ENCODE measurements around the gene LRAT.
A peak's percentile ranks its signal among the peaks of the same experiment; 100 is the strongest.

LRAT gene

DNA sequence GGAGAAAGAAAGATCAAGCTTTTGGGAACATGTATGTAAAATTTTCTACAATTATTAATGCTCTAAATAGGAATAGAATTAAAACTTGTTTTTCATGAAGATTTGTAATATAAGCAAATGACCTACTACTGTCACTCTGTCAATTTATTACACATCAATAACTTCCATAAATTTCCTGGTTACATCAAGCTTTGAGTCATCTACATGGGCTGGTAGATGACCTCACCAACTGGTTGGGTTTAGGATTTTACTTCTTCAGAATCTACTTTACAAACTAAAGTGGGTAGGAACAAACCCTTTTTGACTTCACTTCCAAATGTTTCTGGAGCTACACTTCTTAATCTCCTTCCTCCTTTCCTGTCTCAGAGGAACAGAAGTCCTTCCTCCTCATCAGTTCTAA, 12.0 kb upstream of the LRAT start:
- Histone ChIP-seq H3K27me3 (ENCODE audit: insufficient read depth, low read length) (no peaks in the 10 kb centered on the region), H3K4me3 (ENCODE audit: low read length) (no peak overlapping the region), H3K9ac (ENCODE audit: low read depth, low read length) (no peak overlapping the region), H3K27ac (ENCODE audit: low read length) (no peak overlapping the region), H3K4me1 (ENCODE audit: insufficient read depth, low read length) (no peaks in the 10 kb centered on the region), H3K36me3 (ENCODE audit: insufficient read depth, low read depth, low read length) (no peaks in the 10 kb centered on the region), H3K9me3 (ENCODE audit: insufficient read depth, low read depth, low read length) (no peaks in the 10 kb centered on the region)

DNA sequence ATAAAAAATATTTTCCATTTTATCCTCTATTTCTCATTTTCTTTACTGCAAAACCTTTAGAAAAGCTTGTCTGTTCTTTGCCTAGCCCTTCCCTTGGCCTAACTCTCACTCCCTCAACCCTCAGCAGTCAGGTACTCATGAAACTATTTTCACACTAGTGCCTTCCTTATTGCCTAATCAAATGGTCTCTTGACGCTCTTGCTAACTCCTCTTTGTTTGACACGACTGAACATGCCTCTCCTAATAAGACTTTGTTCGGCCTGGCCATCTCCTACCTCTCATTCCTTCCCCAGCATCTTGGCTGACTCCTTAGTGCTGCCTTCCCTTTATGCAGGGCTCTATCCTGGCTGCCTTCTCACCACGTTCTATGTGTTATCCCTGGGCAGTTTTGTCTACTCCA, 11.1 kb upstream of the LRAT start:
- Histone ChIP-seq H3K9ac (ENCODE audit: low read depth, low read length) (no peak overlapping the region), H3K4me1 (ENCODE audit: insufficient read depth, low read length) (no peaks in the 10 kb centered on the region), H3K4me3 (ENCODE audit: low read length) (no peak overlapping the region), H3K36me3 (ENCODE audit: insufficient read depth, low read depth, low read length) (no peaks in the 10 kb centered on the region), H3K27ac (ENCODE audit: low read length) (no peak overlapping the region), H3K27me3 (ENCODE audit: insufficient read depth, low read length) (no peaks in the 10 kb centered on the region), H3K9me3 (ENCODE audit: insufficient read depth, low read depth, low read length) (no peaks in the 10 kb centered on the region)

DNA sequence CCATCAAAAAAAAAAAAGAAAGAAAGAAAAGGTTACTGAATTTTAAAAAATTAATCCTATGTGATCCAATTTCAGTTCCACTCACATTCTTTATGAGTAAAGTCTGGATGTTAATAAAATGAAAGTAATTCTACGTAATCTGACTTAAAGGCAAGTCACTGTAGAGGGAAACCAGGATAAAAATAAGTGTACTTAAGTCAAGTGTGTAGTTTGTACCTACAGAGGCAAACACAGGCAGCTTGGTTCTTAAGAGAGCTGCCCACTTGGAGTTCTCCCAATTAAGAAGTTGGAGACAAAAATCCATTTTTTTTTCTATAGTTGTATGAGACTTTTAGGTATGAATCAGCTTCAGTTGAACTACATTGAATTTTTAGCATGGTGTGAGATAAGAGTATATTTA, 7.0 kb upstream of the LRAT start:
- Histone ChIP-seq H3K4me3 (ENCODE audit: low read length) (no peak overlapping the region), H3K27me3 (ENCODE audit: insufficient read depth, low read length) (peaks cover 26% of the 10 kb centered on the region), H3K9me3 (ENCODE audit: insufficient read depth, low read depth, low read length) (no peaks in the 10 kb centered on the region), H3K27ac (ENCODE audit: low read length) (no peak overlapping the region), H3K9ac (ENCODE audit: low read depth, low read length) (no peak overlapping the region), H3K36me3 (ENCODE audit: insufficient read depth, low read depth, low read length) (no peaks in the 10 kb centered on the region), H3K4me1 (ENCODE audit: insufficient read depth, low read length) (peaks cover 35% of the 10 kb centered on the region; the same call in 1 of the 2 replicates)

DNA sequence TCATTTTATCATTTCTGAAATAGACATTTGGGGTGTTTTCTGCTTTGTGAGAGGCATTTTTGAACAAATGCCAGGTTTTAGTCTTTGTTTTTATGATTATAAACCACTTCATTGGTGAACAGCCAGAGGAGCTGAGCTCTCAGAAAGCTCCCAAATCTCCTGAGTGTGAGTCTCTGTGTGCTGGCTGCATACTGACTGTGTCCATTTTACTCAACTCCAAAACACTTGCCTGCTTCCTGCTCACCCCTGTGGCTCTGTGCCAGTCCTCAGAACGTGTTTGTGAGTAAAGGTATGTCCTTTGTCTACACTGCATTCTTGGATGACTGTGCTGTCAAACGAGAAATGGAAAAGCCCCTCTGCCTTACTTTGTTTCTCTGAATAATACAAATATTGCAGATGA, 5.4 kb upstream of the LRAT start:
- no peak overlapping the region for H3K27ac ChIP-seq (ENCODE audit: low read length)
- peaks cover 40% of the 10 kb centered on the region; the same call in 1 of the 2 replicates for H3K4me1 ChIP-seq (ENCODE audit: insufficient read depth, low read length)

DNA sequence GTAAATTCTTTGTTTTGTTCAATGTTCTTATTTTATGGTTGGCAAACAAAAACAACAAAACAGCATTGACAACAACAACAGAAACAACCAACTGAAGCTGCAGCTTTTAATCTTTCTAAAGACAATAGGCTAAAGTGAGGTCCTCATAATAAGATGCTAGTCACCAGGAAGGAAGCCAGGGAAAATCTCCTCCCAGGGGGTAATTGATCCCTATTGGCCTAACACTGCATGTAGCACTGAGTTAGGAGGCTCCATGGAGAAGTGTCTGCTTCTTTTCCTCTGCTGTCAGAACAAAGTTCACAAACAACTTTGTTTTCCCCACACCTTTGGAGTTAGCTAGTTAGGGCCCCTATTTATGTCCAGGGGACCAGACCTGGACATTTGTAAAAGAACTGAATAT, 4.7 kb upstream of the LRAT start:
- no peaks in the 10 kb centered on the region for H3K36me3 ChIP-seq (ENCODE audit: insufficient read depth, low read depth, low read length)
- peaks cover 48% of the 10 kb centered on the region for H3K27me3 ChIP-seq (ENCODE audit: insufficient read depth, low read length)
- peaks cover 40% of the 10 kb centered on the region; the same call in 1 of the 2 replicates for H3K4me1 ChIP-seq (ENCODE audit: insufficient read depth, low read length)
- H3K9ac ChIP-seq (ENCODE audit: low read depth, low read length) = no peak overlapping the region
- no peak overlapping the region for H3K27ac ChIP-seq (ENCODE audit: low read length)
- H3K9me3 ChIP-seq (ENCODE audit: insufficient read depth, low read depth, low read length) = no peaks in the 10 kb centered on the region
- H3K4me3 ChIP-seq (ENCODE audit: low read length) = peak overlapping the region; percentile 10; the same call in 1 of the 2 replicates

More for the DNA sequence above, 5.4 kb upstream of the LRAT start:
- Histone ChIP-seq H3K27me3 (ENCODE audit: insufficient read depth, low read length) (peaks cover 41% of the 10 kb centered on the region), H3K9me3 (ENCODE audit: insufficient read depth, low read depth, low read length) (no peaks in the 10 kb centered on the region), H3K36me3 (ENCODE audit: insufficient read depth, low read depth, low read length) (no peaks in the 10 kb centered on the region), H3K9ac (ENCODE audit: low read depth, low read length) (no peak overlapping the region), H3K4me3 (ENCODE audit: low read length) (no peak overlapping the region; the same call in 1 of the 2 replicates)

DNA sequence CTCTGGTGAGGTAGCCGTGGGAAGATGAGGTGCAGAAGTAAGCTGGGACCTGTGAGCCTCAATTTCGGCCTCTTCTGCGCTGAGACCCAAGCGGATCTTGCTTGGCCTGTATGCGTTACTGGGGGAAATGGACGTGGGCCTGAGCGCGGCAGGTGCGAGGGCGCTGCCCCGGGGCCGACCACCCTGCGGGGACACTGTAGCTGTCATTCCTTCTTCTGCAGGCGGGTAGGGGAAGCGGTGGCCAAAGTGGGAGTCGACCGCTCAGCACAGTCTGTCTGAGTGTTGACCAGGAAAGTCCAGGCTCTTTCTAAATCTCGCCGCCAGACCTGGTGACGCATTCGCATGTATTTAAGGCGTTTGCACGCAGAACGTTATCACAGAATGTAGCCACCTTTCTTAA, 3.3 kb upstream of the LRAT start:
- H3K27me3 ChIP-seq (ENCODE audit: insufficient read depth, low read length) = peaks cover 62% of the 10 kb centered on the region
- H3K9ac ChIP-seq (ENCODE audit: low read depth, low read length) = no peak overlapping the region
- no peaks in the 10 kb centered on the region for H3K36me3 ChIP-seq (ENCODE audit: insufficient read depth, low read depth, low read length)
- H3K27ac ChIP-seq (ENCODE audit: low read length) = no peak overlapping the region
- H3K4me3 ChIP-seq (ENCODE audit: low read length) = peak overlapping the region; percentile 69
- no peaks in the 10 kb centered on the region for H3K9me3 ChIP-seq (ENCODE audit: insufficient read depth, low read depth, low read length)
- peaks cover 44% of the 10 kb centered on the region; the same call in 1 of the 2 replicates for H3K4me1 ChIP-seq (ENCODE audit: insufficient read depth, low read length)

DNA sequence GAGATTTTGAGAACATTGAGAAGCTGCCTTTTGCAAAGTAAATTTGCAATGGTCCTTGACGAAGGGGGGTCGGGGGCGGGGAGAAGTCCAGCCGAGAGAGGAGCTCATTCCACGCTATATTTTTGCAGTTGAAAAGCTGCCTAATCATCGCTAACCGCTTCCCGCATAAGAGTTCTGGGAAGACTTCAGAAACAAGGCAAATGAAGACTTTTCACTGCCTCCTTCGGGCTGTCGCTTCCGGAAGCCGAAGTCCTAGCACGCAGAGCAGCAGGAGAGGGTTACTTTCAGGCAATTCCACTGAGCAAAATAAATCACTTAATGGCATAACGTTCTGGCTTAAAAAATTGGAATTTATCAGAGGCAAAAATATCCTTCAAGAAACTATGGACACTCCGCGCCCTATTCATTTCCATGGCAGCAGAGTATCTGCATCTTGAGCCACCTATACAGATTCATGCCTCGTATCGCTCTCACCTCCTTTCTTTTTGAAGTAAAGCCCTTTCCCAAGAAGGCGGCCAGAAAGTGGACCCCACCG, 2.6 kb upstream of the LRAT start:
- H3K27ac ChIP-seq (ENCODE audit: low read length) = no peak overlapping the region
- peaks cover 47% of the 10 kb centered on the region; the same call in 1 of the 2 replicates for H3K4me1 ChIP-seq (ENCODE audit: insufficient read depth, low read length)
- H3K27me3 ChIP-seq (ENCODE audit: insufficient read depth, low read length) = peaks cover 69% of the 10 kb centered on the region
- no peaks in the 10 kb centered on the region for H3K36me3 ChIP-seq (ENCODE audit: insufficient read depth, low read depth, low read length)
- H3K9me3 ChIP-seq (ENCODE audit: insufficient read depth, low read depth, low read length) = no peaks in the 10 kb centered on the region
- H3K4me3 ChIP-seq (ENCODE audit: low read length) = peak overlapping the region; percentile 69
- H3K9ac ChIP-seq (ENCODE audit: low read depth, low read length) = peak overlapping the region; percentile 17; the same call in 1 of the 2 replicates

DNA sequence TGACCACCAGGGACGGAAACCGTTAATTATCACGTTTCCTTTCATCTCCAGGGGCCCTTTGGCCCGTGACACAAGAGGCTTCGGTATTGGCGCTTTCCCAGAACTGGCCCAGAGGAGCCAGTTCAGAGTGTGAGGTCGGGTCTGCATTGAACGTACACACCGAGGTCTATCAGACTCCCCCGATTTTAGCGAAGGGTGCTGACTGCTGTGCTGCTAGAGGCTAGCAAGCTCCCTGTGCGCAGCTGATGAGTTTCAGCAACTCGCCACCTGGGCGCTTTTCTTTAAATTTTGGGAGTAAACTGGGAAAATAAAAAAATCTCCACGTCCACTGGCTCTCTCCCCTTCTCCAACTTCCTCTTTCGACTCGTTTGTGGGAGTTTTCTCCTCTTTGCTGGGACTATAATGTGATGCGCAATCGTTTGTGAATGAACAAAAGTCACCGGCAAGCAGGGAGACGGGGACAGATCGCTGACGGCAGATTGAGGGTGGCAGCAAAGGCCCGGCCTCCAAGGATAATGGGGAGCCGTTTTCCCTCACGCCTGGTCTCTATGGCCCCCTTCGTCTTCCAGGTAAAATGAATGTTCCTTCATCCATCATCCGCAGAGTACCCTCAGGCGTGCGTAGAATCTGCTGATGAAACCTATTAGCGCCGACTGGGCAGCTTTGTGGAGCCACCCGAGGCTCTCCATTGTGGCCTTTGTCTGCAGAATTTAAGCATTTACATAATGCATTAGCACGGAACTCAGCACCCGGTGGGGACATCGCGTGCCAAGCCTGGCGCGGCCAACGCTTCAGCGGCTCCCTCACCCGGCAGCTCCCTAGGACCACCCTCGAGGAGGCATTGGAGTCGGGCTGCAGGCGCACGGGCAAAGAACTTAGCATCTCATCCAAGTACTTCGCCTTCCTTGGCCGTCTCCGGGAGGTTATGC, 1.6 kb upstream of the LRAT start:
- no peaks in the 10 kb centered on the region for H3K9me3 ChIP-seq (ENCODE audit: insufficient read depth, low read depth, low read length)
- H3K4me3 ChIP-seq (ENCODE audit: low read length) = peak overlapping the region; percentile 69

DNA sequence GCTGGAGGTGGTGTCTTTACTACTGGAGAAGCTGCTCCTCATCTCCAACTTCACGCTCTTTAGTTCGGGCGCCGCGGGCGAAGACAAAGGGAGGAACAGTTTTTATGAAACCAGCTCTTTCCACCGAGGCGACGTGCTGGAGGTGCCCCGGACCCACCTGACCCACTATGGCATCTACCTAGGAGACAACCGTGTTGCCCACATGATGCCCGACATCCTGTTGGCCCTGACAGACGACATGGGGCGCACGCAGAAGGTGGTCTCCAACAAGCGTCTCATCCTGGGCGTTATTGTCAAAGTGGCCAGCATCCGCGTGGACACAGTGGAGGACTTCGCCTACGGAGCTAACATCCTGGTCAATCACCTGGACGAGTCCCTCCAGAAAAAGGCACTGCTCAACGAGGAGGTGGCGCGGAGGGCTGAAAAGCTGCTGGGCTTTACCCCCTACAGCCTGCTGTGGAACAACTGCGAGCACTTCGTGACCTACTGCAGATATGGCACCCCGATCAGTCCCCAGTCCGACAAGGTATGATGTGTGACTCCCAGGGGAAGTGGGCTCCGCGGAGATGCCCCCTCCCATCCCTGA, 634 bp downstream of the LRAT start:
- Histone ChIP-seq H3K4me3 (ENCODE audit: low read length) (peak overlapping the region; percentile 93), H3K27me3 (ENCODE audit: insufficient read depth, low read length) (peaks cover 73% of the 10 kb centered on the region), H3K4me1 (ENCODE audit: insufficient read depth, low read length) (peaks cover 41% of the 10 kb centered on the region; the same call in 1 of the 2 replicates), H3K9me3 (ENCODE audit: insufficient read depth, low read depth, low read length) (no peaks in the 10 kb centered on the region), H3K27ac (ENCODE audit: low read length) (no peak overlapping the region), H3K9ac (ENCODE audit: low read depth, low read length) (peak overlapping the region; percentile 67), H3K36me3 (ENCODE audit: insufficient read depth, low read depth, low read length) (peaks cover 14% of the 10 kb centered on the region)

More for the DNA sequence above, 1.6 kb upstream of the LRAT start:
- H3K27me3 ChIP-seq (ENCODE audit: insufficient read depth, low read length) = peaks cover 75% of the 10 kb centered on the region
- no peaks in the 10 kb centered on the region for H3K36me3 ChIP-seq (ENCODE audit: insufficient read depth, low read depth, low read length)
- H3K4me1 ChIP-seq (ENCODE audit: insufficient read depth, low read length) = peaks cover 54% of the 10 kb centered on the region; the same call in 1 of the 2 replicates
- H3K9ac ChIP-seq (ENCODE audit: low read depth, low read length) = peak overlapping the region; percentile 50; the same call in 1 of the 2 replicates
- no peak overlapping the region for H3K27ac ChIP-seq (ENCODE audit: low read length)

DNA sequence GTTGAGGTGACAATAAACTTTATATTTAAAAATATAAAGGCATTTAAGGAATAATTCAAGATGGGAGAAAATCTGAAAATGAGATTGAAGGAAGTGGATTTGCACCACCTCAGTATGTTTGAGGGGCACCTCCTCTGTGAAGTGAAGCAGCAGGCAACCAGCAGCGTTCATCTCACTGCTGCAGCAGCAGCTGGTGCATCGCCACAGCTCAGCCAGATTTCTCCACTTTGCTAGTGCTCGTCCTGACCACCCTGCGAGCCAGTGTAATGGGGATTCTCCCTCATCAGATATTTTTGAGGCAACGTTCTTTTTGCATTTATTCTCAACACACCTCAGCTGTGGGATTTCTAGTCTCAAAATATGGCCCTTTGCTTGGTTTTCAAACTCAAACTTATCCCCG, 13.9 kb downstream of the LRAT start:
- Histone ChIP-seq H3K4me3 (ENCODE audit: low read length) (no peak overlapping the region), H3K27ac (ENCODE audit: low read length) (no peak overlapping the region), H3K36me3 (ENCODE audit: insufficient read depth, low read depth, low read length) (no peaks in the 10 kb centered on the region), H3K9ac (ENCODE audit: low read depth, low read length) (no peak overlapping the region), H3K9me3 (ENCODE audit: insufficient read depth, low read depth, low read length) (no peaks in the 10 kb centered on the region), H3K4me1 (ENCODE audit: insufficient read depth, low read length) (no peaks in the 10 kb centered on the region), H3K27me3 (ENCODE audit: insufficient read depth, low read length) (no peaks in the 10 kb centered on the region)

DNA sequence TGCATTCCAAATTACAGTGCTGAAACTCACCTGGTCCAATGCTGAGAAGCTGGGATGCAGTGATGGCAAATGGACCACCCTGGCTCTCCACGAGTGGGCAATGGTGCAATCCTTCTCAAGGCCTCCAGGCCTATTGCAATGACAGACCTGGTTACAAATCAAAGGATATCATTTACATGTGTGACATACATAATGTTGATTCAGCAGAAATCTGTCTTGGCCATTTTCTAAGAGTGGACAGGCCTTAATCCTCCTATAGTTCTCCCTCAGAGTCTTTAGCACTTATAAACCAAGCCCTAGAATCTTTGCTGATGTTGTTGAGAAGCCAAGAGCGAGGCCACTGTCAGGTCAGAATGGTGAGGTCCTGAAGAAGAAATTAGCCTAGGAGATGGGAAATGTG, 17.1 kb downstream of the LRAT start:
- Histone ChIP-seq H3K4me3 (ENCODE audit: low read length) (no peak overlapping the region), H3K4me1 (ENCODE audit: insufficient read depth, low read length) (no peaks in the 10 kb centered on the region), H3K9ac (ENCODE audit: low read depth, low read length) (no peak overlapping the region), H3K27me3 (ENCODE audit: insufficient read depth, low read length) (no peaks in the 10 kb centered on the region), H3K36me3 (ENCODE audit: insufficient read depth, low read depth, low read length) (no peaks in the 10 kb centered on the region), H3K27ac (ENCODE audit: low read length) (no peak overlapping the region), H3K9me3 (ENCODE audit: insufficient read depth, low read depth, low read length) (no peaks in the 10 kb centered on the region)
